Retina (tissue), 1 donor: ENCODE measurements around the gene NOD1.
"Not testable (repeated sequence)": the region's sequence is repeated elsewhere in the genome, so short reads cannot be mapped to it uniquely, and the experiment has no call there.

Source experiments
- DNase-seq: peaks from one replicate; pipeline ENCODE4 v3.0.0-alpha.2; 2016

NOD1 gene

DNA sequence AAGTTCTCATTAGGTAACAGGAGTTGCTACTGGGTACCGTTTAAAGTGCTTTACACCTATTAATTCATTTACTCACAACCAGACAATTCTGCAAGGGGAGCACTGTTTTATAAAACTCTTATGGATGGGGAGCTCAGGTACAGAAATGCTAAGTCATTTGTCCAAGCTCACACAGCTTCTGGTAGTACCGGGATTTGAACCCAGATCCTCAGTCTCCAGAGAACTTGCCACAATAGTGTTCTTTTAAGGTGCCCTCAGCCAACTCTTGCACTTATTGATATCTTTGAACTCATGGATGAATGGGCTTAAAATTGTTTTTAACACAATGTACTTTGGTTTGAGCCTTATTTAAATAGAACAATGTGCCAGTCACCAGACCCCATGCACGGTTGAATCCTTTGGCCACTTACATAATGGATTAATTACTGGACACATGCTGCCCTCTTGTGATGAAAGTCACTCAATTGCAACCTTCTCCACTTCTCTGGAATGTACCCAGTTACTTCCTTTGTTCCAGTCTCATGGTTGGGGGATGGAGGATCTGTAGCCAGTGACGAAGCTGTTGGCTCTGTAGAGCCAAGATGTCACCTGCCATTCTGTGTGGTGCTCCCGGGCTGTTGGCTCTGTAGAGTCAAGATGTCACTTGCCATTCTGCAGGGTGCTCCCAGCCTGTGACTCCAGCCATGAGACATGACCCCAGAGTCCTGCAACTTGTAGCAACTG, 65.6 kb downstream of the NOD1 start:
- DNase-seq, result peak; percentile 24

GRCh38 chr7:30411897-30412296, 66.7 kb downstream of the NOD1 start:
- no peak for DNase-seq

DNA sequence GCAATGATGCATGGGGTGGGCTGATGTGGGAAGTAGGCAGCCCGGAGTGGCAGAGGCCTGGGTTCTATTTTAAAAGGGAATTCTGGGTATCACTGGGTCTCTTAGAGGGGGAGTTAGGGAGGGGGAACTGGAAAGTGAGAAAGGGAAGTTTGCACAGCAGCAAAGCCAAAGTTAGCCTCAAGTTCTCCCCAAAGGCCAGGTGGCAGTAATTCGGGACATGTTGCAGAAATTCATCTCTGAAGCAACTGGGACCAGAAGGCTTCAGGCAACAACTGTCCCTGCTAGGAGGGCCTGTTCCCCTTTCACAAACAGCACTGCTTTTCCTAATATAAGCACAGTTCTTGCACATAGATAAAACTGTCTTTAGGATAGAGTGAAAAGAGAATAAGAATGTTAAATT, 67.4 kb downstream of the NOD1 start:
- no peak for DNase-seq

DNA sequence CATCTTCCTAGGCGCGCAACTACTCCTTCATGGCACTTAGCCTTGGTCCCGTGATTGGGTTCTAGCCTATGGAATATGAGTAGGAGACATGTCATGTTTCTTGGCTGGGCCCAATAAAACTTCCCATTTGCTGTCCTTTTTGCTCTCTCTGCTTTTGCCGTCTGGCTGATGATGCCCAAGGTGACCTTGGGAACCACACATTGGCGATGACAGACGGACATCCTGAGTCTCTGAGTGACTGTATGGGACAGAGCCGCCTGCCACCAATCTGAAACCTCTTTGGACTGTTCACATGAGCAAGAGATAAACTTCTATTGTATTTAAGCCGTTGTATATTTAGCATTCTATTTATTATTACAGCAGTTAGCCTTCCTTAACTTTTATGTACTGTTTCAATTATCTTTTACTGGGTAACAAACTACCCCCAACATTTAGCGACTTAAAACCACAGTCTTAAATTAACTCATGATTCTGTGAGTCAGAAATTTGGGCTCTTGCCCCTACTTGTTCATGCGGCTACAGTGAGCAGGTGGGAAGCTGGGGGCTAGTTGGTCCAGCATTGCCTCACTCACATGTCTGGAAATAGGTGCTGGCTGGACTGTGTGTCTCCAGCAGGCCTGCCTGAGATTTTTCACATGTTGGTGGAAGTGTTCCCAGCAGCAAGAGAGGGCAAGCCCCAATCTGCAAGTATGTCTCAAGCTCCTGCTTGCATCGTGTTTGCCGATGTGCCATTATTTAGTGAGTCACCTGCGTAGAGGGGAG, 71.7 kb downstream of the NOD1 start:
- DNase-seq, result no peak

GRCh38 chr7:30405179-30405578, 73.4 kb downstream of the NOD1 start:
- no peak for DNase-seq

DNA sequence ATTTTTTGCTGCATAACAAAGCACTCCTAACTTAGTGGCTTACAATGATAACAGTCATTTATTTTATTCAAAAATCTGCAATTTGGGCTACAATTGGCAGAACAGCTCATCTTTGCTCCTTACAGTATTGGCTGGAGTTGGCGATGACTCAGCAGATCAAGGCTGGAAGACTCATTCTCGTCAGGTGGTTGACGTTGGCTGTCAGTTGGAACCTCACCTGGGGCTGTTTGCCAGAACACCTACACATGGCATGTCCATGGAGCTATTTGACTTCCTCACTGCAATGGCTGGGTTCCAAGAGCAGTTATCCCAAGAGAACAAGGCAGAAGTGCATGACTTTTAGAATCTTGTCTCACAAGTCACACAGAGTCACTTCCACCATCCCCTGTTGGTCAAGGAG, 75.1 kb downstream of the NOD1 start:
- DNase-seq, result no peak

- no peak for DNase-seq
These were observed 82.2 kb downstream of the NOD1 start for GRCh38 chr7:30396389-30396788.

GRCh38 chr7:30395676-30396075, 82.9 kb downstream of the NOD1 start:
- no peak for DNase-seq

DNA sequence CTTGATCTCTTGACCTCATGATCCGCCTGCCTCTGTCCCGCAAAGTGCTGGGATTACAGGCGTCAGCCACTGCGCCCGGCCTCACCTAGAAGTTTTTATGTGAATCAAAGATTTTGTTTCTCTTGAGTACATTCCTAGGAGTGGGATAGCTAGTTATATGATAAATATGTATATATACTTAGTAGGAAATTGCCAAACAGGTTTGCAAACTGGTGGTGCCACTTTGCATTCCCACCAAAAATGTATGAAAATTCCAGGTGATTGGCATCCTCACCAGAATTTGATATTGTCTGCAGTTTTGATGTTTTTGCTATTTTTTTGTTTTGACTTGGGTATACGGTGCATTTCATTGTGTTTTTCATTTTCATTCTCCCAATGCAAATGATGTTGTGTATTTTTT, 86.8 kb downstream of the NOD1 start:
- no peak for DNase-seq

GRCh38 chr7:30390736-30391636, 87.6 kb downstream of the NOD1 start:
- DNase-seq, result no peak

- DNase-seq, result no peak
These were observed 88.8 kb downstream of the NOD1 start for GRCh38 chr7:30389791-30390190.

- DNase-seq, result no peak
These were observed 96.0 kb downstream of the NOD1 start for GRCh38 chr7:30382607-30383006.

DNA sequence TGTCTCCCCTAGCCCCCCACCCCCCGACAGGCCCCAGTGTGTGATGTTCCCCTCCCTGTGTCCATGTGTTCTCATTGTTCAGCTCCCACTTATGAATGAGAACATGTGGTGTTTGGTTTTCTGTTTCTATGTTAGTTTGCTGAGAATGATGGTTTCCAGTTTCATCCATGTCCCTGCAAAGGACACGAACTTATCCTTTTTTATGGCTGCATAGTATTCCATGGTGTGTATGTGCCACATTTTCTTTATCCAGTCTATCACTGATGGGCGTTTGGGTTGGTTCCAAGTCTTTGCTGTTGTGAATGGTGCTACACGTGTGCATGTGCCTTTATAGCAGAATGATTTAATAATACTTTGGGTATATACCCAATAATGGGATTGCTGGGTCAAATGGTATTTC, 97.8 kb downstream of the NOD1 start:
- not testable (repeated sequence) for DNase-seq

- DNase-seq, result no peak
These were observed 98.3 kb downstream of the NOD1 start for GRCh38 chr7:30380294-30380693.

- DNase-seq, result no peak
These were observed 98.8 kb downstream of the NOD1 start for GRCh38 chr7:30379741-30380140.

GRCh38 chr7:30379131-30379530, 99.5 kb downstream of the NOD1 start:
- no peak for DNase-seq

GRCh38 chr7:30378275-30378674, 100.3 kb downstream of the NOD1 start:
- DNase-seq, result no peak
